Lower leg skin (tissue), 3 donors: ENCODE measurements around the gene SBK2.

Experiments used
- POLR2A ChIP-seq, 2 donors: fragments of 450-650 bp; IDR thresholded peaks; one replicate each; pipeline ENCODE4 v1.6.1; 2016 to 2017; ENCODE audit warnings: antibody characterized with exemption in 2 of 2, mild to moderate bottlenecking in 1 of 2, moderate library complexity in 1 of 2
- TF ChIP-seq, protein P1 (sequence below), 3 donors: fragments of 450-650 bp; IDR thresholded peaks; one replicate each; pipeline ENCODE4 v1.5.1; 2016; ENCODE audit warnings: antibody characterized with exemption in 3 of 3, mild to moderate bottlenecking in 3 of 3, moderate library complexity in 2 of 3

GRCh38 chr19:55578761-55579747 lies 42.1 kb upstream of the SBK2 start:
- TF ChIP-seq, protein P1, sequence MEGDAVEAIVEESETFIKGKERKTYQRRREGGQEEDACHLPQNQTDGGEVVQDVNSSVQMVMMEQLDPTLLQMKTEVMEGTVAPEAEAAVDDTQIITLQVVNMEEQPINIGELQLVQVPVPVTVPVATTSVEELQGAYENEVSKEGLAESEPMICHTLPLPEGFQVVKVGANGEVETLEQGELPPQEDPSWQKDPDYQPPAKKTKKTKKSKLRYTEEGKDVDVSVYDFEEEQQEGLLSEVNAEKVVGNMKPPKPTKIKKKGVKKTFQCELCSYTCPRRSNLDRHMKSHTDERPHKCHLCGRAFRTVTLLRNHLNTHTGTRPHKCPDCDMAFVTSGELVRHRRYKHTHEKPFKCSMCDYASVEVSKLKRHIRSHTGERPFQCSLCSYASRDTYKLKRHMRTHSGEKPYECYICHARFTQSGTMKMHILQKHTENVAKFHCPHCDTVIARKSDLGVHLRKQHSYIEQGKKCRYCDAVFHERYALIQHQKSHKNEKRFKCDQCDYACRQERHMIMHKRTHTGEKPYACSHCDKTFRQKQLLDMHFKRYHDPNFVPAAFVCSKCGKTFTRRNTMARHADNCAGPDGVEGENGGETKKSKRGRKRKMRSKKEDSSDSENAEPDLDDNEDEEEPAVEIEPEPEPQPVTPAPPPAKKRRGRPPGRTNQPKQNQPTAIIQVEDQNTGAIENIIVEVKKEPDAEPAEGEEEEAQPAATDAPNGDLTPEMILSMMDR (IDR thresholded peaks at IDR 0.05): no peak
- TF ChIP-seq POLR2A (IDR thresholded peaks at IDR 0.05): no peak
